Measurements from ENCODE around the gene HSD11B1. TPM values are rescaled to one million over a fixed set of nuclear protein-coding genes. Genes with fewer than 3 reads are reported as not detected.

The HSD11B1 gene
- total RNA-seq, 4 donors from 2014 or later, result 1.1 to 20.7 (median 2.4) TPM

- no peak overlapping the region for H3K27ac ChIP-seq
- H3K36me3 ChIP-seq, result no peaks in the 10 kb centered on the region
- intact Hi-C loops (cut with DNase I), result no loop called here
- H3K4me3 ChIP-seq (replicated peaks in 1 of 3), result no peak overlapping the region
- WGBS, 2 donors, result 73 to 91% methylated on average over 1 of the region's 1 CpG
- TF ChIP-seq POLR2A (IDR thresholded peaks at IDR 0.05), result no peak
- TF ChIP-seq, protein P1, sequence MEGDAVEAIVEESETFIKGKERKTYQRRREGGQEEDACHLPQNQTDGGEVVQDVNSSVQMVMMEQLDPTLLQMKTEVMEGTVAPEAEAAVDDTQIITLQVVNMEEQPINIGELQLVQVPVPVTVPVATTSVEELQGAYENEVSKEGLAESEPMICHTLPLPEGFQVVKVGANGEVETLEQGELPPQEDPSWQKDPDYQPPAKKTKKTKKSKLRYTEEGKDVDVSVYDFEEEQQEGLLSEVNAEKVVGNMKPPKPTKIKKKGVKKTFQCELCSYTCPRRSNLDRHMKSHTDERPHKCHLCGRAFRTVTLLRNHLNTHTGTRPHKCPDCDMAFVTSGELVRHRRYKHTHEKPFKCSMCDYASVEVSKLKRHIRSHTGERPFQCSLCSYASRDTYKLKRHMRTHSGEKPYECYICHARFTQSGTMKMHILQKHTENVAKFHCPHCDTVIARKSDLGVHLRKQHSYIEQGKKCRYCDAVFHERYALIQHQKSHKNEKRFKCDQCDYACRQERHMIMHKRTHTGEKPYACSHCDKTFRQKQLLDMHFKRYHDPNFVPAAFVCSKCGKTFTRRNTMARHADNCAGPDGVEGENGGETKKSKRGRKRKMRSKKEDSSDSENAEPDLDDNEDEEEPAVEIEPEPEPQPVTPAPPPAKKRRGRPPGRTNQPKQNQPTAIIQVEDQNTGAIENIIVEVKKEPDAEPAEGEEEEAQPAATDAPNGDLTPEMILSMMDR (IDR thresholded peaks at IDR 0.05), result no peak
- DNase-seq, result no peak
- H3K9me3 ChIP-seq, result no peaks in the 10 kb centered on the region
- no peaks in the 10 kb centered on the region for H3K4me1 ChIP-seq
- H3K27me3 ChIP-seq, result no peaks in the 10 kb centered on the region
Observed at GRCh38 chr1:209732725-209733124, 28.1 kb downstream of the HSD11B1 start.

DNA sequence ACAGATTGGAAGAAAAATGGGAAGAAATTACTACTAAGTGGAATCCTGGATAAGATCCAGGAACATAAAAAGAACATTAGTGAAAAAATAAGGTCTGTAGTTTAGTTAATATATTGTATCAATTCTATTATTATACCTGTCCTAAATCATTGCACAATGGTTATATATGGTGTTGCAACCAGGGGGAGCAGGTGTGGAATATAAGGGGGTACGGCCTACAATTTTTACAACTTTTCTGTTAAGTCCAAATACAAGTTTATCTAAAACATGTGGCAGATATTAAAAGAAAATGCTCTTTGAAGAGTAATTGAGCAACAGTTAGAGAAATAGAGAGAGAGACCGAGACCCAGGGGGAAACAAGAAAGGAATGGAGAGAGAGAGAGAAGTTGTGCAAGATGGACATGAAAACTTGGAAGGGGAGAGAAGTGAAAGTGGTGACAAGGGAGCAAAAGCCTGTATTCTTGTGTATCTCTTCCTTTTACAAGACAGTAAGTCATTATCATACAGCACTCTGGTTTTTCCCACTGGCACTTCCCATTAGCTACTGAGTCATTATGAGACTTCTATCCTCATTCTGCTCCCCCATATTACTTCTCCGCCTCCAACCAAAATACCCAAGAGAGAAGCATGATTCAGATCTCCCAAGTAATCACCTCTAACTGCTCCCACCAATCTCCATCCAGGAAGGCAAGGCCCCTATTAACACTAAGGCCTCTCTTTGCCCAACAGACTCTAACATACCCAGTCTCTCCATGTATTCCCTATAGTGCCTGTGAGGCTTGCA lies 29.0 kb downstream of the HSD11B1 start:
- intact Hi-C loops (cut with DNase I), result no loop called here
- H3K9me3 ChIP-seq, result no peaks in the 10 kb centered on the region
- DNase-seq, result no peak
- WGBS, 2 donors, result 76 to 85% methylated on average over 3 of the region's 3 CpGs
- no peaks in the 10 kb centered on the region for H3K27me3 ChIP-seq
- H3K4me3 ChIP-seq (replicated peaks in 1 of 3), result no peak overlapping the region
- no peaks in the 10 kb centered on the region for H3K36me3 ChIP-seq
- no peak for TF ChIP-seq POLR2A (IDR thresholded peaks at IDR 0.05)
- TF ChIP-seq, protein P1 (IDR thresholded peaks at IDR 0.05), result no peak
- no peak overlapping the region for H3K27ac ChIP-seq
- no peaks in the 10 kb centered on the region for H3K4me1 ChIP-seq

GRCh38 chr1:209736490-209737117 lies 32.0 kb downstream of the HSD11B1 start:
- WGBS, 2 donors, result 77 to 81% methylated on average over 3 of the region's 3 CpGs
- DNase-seq, result no peak
- Histone ChIP-seq H3K4me1 (no peaks in the 10 kb centered on the region), H3K4me3 (replicated peaks in 1 of 3) (no peak overlapping the region), H3K9me3 (no peaks in the 10 kb centered on the region), H3K27me3 (no peaks in the 10 kb centered on the region), H3K36me3 (no peaks in the 10 kb centered on the region), H3K27ac (no peak overlapping the region)
- intact Hi-C loops (cut with DNase I), result no loop called here
- no peak for TF ChIP-seq POLR2A (IDR thresholded peaks at IDR 0.05)
- TF ChIP-seq, protein P1 (IDR thresholded peaks at IDR 0.05), result no peak

GRCh38 chr1:209737118-209737505 lies 32.5 kb downstream of the HSD11B1 start:
- H3K4me1 ChIP-seq, result no peaks in the 10 kb centered on the region
- H3K27ac ChIP-seq, result no peak overlapping the region
- H3K36me3 ChIP-seq, result no peaks in the 10 kb centered on the region
- no peaks in the 10 kb centered on the region for H3K9me3 ChIP-seq
- intact Hi-C loops (cut with DNase I), result no loop called here
- 89% methylated on average over 5 of the region's 5 CpGs for WGBS, 2 donors
- DNase-seq, result no peak
- no peaks in the 10 kb centered on the region for H3K27me3 ChIP-seq
- H3K4me3 ChIP-seq (replicated peaks in 1 of 3), result no peak overlapping the region
- no peak for TF ChIP-seq POLR2A (IDR thresholded peaks at IDR 0.05)
- TF ChIP-seq, protein P1 (IDR thresholded peaks at IDR 0.05), result no peak

GRCh38 chr1:209738270-209738669 lies 33.6 kb downstream of the HSD11B1 start:
- H3K9me3 ChIP-seq, result no peaks in the 10 kb centered on the region

More at GRCh38 chr1:209738270-209738669, 33.6 kb downstream of the HSD11B1 start:
- no peak for TF ChIP-seq POLR2A (IDR thresholded peaks at IDR 0.05)
- TF ChIP-seq, protein P1 (IDR thresholded peaks at IDR 0.05), result no peak
- no peaks in the 10 kb centered on the region for H3K27me3 ChIP-seq
- H3K36me3 ChIP-seq, result no peaks in the 10 kb centered on the region
- intact Hi-C loops (cut with DNase I), result no loop called here
- no peak overlapping the region for H3K4me3 ChIP-seq (replicated peaks in 1 of 3)
- no peaks in the 10 kb centered on the region for H3K4me1 ChIP-seq
- no peak for DNase-seq
- WGBS, 2 donors, result 93% methylated on average over 1 of the region's 1 CpG
- no peak overlapping the region for H3K27ac ChIP-seq
